Activated CD4-positive, CD25-positive, alpha-beta regulatory T cell treated with anti-CD3 and anti-CD28 coated beads, Interleukin-2, amount 50 U/mL, for 72 hours (primary cell): ENCODE measurements around the gene ALKBH3.
A peak's percentile ranks its signal among the peaks of the same experiment; 100 is the strongest.

Experiments used
- DNase-seq: peaks from one replicate; pipeline ENCODE4 v3.0.0; 2021

The ALKBH3 gene

GRCh38 chr11:43880640-43881159 lies at the start of gene ALKBH3:
Gene ALKBH3 (plus strand): TSS chr11:43880831. CDS start chr11:43882653, 1,822 bp downstream.
- peak; percentile 88 for DNase-seq

- no peak for DNase-seq
Measured at GRCh38 chr11:43830928-43831440, 49.6 kb upstream of the ALKBH3 start.

- DNase-seq, result no peak
Measured at GRCh38 chr11:43832536-43832935, 48.1 kb upstream of the ALKBH3 start.

- DNase-seq, result no peak
Measured at GRCh38 chr11:43833657-43834073, 47.0 kb upstream of the ALKBH3 start.

GRCh38 chr11:43834286-43834685 lies 46.3 kb upstream of the ALKBH3 start:
- no peak for DNase-seq

- no peak for DNase-seq
Measured at GRCh38 chr11:43835104-43835503, 45.5 kb upstream of the ALKBH3 start.

GRCh38 chr11:43837879-43838278 lies 42.8 kb upstream of the ALKBH3 start:
- no peak for DNase-seq

- no peak for DNase-seq
Measured at GRCh38 chr11:43842021-43842420, 38.6 kb upstream of the ALKBH3 start.

- no peak for DNase-seq
Measured at GRCh38 chr11:43845816-43846215, 34.8 kb upstream of the ALKBH3 start.

- peak; percentile 51 for DNase-seq
Measured at GRCh38 chr11:43852057-43852636, 28.5 kb upstream of the ALKBH3 start.

GRCh38 chr11:43853781-43854180 lies 26.9 kb upstream of the ALKBH3 start:
- DNase-seq, result no peak

- no peak for DNase-seq
Measured at GRCh38 chr11:43856993-43857392, 23.6 kb upstream of the ALKBH3 start.

GRCh38 chr11:43861141-43861540 lies 19.5 kb upstream of the ALKBH3 start:
- DNase-seq, result no peak

- no peak for DNase-seq
Measured at GRCh38 chr11:43866520-43866919, 14.1 kb upstream of the ALKBH3 start.

- DNase-seq, result no peak
Measured at GRCh38 chr11:43866969-43867368, 13.7 kb upstream of the ALKBH3 start.

GRCh38 chr11:43868852-43869567 lies 11.6 kb upstream of the ALKBH3 start:
- no peak for DNase-seq

GRCh38 chr11:43871051-43871450 lies 9.6 kb upstream of the ALKBH3 start:
- no peak for DNase-seq

- DNase-seq, result no peak
Measured at GRCh38 chr11:43872995-43873394, 7.6 kb upstream of the ALKBH3 start.

- DNase-seq, result no peak
Measured at GRCh38 chr11:43874078-43874477, 6.6 kb upstream of the ALKBH3 start.

- no peak for DNase-seq
Measured at GRCh38 chr11:43874738-43875137, 5.9 kb upstream of the ALKBH3 start.

- DNase-seq, result no peak
Measured at GRCh38 chr11:43879789-43880639, 617 bp upstream of the ALKBH3 start.

- DNase-seq, result no peak
Measured at GRCh38 chr11:43892851-43893250, 12.2 kb downstream of the ALKBH3 start.

- DNase-seq, result no peak
Measured at GRCh38 chr11:43894546-43894945, 13.9 kb downstream of the ALKBH3 start.
